Calu3 (cell line): ENCODE measurements around the gene MATN1. TPM values are rescaled to one million over a fixed set of nuclear protein-coding genes. Genes with fewer than 3 reads are reported as not detected.

Source experiments
- BruUV-seq: library from RNA; stranded (reverse); fragments of 400-500 nt; replicated peaks from 2 replicates; lab custom pipeline; 2021; lab: Mats Ljungman, UMichigan
- CTCF ChIA-PET: fragments of 300-600 bp; sonication (Branson Sonifier 250); formaldehyde crosslinking; loops from one replicate; lab custom pipeline; 2022; ENCODE audit warnings: antibody characterized with exemption; lab: Charles Lee
- DNase-seq: peaks from one replicate; pipeline ENCODE4 v3.0.0; 2022
- H3K27ac Mint-ChIP-seq: one replicate; pipeline ENCODE4 v1.8.0; 2022; ENCODE audit warnings: mixed read lengths; ENCODE audit not compliant: unreplicated experiment
- H3K27me3 Mint-ChIP-seq: one replicate; pipeline ENCODE4 v1.8.0; 2022; ENCODE audit warnings: mixed read lengths; ENCODE audit not compliant: unreplicated experiment
- H3K36me3 Mint-ChIP-seq: one replicate; pipeline ENCODE4 v1.8.0; 2022; ENCODE audit warnings: mild to moderate bottlenecking, moderate library complexity, mixed read lengths; ENCODE audit not compliant: insufficient read depth, unreplicated experiment
- H3K4me1 Mint-ChIP-seq: one replicate; pipeline ENCODE4 v1.8.0; 2022; ENCODE audit warnings: mild to moderate bottlenecking, low read depth, mixed read lengths; ENCODE audit not compliant: unreplicated experiment
- H3K4me3 Mint-ChIP-seq: one replicate; pipeline ENCODE4 v1.8.0; 2022; ENCODE audit warnings: mild to moderate bottlenecking, low read depth, moderate library complexity, mixed read lengths; ENCODE audit not compliant: unreplicated experiment
- H3K9me3 Mint-ChIP-seq: one replicate; pipeline ENCODE4 v1.8.0; 2022; ENCODE audit warnings: low read depth, mixed read lengths; ENCODE audit not compliant: unreplicated experiment
- intact Hi-C: fragments of 100-400 bp; cut with micrococcal nuclease; formaldehyde crosslinking; loops from one replicate; pipeline ENCODE4 v1.10.0; 2022; ENCODE audit not compliant: unreplicated experiment
- total RNA-seq: library from RNA; stranded (reverse); gene quantifications from 2 replicates; pipeline ENCODE4 v1.2.3, GENCODE V29; 2022
- TF ChIP-seq, protein P1 (sequence below): fragments of 200-600 bp; IDR thresholded peaks from one replicate; pipeline ENCODE4 v1.8.0; 2022; ENCODE audit warnings: antibody characterized with exemption; ENCODE audit not compliant: unreplicated experiment

Gene MATN1
- total RNA-seq, 1 experiment from 2014 or later = not detected

DNA sequence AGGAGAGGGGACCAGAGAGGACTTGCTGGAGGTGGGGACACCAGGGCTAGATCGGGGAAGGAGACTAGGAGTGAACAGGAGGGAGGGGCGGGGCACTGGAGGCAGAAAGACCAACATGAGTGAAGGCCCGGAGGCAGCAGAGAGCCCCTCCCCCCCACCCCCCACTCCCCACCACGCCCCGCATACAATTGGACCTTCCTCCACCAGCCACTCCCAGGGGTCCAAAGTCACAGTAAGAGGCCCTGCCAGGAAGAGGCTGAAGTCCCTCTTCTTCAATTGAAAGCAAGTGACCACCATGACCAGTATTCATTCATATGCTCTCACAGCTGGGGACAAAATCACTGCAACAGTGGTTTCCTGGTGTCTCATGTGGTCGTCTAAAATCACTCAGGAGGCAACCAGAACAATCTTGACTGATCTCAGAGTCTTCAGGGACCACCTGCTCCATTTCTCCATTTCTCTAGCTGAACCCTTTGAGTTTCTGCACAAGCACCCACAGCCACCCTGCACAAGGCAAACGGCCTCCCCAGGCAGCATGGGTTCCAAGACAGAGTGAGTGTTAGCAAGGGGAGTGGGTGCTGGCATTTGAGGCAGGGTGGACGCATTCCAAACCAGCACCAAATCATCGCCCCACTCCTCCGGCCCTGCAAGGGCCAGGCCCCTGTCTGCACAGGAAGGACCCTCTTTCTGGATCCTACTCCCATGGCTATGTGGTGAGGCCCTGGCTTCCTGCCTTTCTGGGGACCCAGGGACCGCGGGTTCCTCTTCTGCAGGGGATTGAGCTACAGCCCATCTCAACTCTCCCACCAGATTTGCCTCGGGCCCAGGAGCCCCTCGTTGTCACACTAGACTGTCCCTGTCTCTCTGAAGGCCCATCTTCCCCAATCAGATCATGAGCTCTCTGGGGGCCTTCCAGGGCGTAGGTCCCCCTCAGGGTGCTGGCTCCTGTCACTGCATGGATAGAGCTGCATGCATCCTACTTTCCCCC is 17.2 kb upstream of the MATN1 start:
- Mint-ChIP-seq H3K27me3 (no peaks in the 10 kb centered on the region), H3K4me1 (peaks cover 16% of the 10 kb centered on the region), H3K36me3 (no peaks in the 10 kb centered on the region), H3K4me3 (no peak overlapping the region), H3K27ac (no peak overlapping the region), H3K9me3 (peaks cover 5% of the 10 kb centered on the region)
- BruUV-seq = no TSS peak
- TF ChIP-seq, protein P1, sequence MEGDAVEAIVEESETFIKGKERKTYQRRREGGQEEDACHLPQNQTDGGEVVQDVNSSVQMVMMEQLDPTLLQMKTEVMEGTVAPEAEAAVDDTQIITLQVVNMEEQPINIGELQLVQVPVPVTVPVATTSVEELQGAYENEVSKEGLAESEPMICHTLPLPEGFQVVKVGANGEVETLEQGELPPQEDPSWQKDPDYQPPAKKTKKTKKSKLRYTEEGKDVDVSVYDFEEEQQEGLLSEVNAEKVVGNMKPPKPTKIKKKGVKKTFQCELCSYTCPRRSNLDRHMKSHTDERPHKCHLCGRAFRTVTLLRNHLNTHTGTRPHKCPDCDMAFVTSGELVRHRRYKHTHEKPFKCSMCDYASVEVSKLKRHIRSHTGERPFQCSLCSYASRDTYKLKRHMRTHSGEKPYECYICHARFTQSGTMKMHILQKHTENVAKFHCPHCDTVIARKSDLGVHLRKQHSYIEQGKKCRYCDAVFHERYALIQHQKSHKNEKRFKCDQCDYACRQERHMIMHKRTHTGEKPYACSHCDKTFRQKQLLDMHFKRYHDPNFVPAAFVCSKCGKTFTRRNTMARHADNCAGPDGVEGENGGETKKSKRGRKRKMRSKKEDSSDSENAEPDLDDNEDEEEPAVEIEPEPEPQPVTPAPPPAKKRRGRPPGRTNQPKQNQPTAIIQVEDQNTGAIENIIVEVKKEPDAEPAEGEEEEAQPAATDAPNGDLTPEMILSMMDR = no peak
- no peak for DNase-seq
- intact Hi-C loops = no loop called here
- CTCF ChIA-PET = interaction anchor here (0.6 to 1.0 kb wide), 3 partner anchors 39 to 1025 kb away, joined by 3 to 4 read pairs (median 4); no protein-coding TSS in a partner anchor

DNA sequence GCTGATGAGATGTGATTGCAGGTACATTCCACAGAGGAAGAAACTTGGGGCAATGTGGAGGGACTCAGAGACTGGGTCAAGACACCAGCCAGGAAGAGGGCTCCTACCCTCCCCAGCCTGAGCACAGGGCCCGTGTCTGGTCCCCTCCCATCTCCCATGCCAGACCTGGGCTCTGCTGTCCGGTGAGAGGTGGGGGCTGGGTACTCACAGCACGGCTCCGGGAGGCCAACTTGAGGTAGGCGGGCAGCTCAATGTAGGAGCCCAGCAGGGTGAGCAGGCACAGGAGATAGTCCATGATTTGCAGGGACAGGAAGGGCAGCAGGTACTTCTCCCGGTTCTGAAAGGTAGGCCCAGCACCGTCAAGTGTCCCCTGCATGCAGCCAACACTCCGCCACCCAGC is 16.2 kb upstream of the MATN1 start:
- no peak for DNase-seq
- no peak overlapping the region for H3K4me3 Mint-ChIP-seq
- intact Hi-C loops = no loop called here
- TF ChIP-seq, protein P1 = no peak
- no peaks in the 10 kb centered on the region for H3K36me3 Mint-ChIP-seq
- peaks cover 16% of the 10 kb centered on the region for H3K4me1 Mint-ChIP-seq
- CTCF ChIA-PET = no interaction called here
- no TSS peak for BruUV-seq
- H3K27me3 Mint-ChIP-seq = no peaks in the 10 kb centered on the region
- H3K9me3 Mint-ChIP-seq = peaks cover 5% of the 10 kb centered on the region
- H3K27ac Mint-ChIP-seq = no peak overlapping the region

DNA sequence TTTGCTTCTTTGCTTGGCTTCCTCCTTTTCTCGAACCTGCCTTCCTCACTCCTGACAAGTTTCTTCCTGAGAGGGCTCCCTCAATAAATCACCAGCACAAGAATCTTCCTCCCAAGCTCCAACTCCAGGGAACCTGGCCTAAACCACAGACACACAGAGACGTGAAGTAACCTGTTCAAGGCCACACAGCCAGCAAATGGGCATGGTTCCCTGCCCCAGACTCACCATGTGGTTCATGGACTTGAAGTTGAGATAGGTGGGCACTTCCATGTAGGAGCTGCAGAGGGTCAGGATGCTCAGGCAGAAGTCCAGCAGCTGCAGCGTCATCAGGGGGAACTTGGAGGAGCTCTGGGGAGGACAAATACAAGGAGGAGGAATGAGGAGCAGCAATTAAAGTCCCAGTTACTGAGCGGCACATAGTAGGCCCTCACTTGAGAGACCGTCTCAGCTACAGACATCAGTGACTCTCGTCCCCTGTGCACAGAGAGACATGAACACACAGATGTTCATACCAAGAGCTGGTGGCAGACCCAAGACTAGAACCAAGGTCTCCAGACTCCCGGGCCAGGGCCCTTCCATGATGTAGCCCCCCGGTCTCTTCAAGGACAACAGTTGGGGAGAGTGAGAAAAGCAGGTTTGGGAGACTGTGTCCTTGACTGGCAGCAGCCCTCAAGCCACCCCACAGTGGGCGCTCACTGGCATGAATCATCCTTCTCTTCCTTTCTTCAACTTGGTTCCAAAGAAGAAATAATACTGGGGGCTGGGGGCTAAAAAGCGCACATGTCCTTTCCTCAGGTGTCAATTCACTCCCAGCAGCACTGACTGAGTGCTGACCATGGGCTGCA is 15.6 kb upstream of the MATN1 start:
- BruUV-seq = no TSS peak
- Mint-ChIP-seq H3K4me1 (peaks cover 16% of the 10 kb centered on the region), H3K9me3 (peaks cover 5% of the 10 kb centered on the region), H3K27me3 (no peaks in the 10 kb centered on the region), H3K4me3 (no peak overlapping the region), H3K36me3 (no peaks in the 10 kb centered on the region), H3K27ac (no peak overlapping the region)
- DNase-seq = no peak
- CTCF ChIA-PET = no interaction called here
- TF ChIP-seq, protein P1 = no peak
- intact Hi-C loops = no loop called here

DNA sequence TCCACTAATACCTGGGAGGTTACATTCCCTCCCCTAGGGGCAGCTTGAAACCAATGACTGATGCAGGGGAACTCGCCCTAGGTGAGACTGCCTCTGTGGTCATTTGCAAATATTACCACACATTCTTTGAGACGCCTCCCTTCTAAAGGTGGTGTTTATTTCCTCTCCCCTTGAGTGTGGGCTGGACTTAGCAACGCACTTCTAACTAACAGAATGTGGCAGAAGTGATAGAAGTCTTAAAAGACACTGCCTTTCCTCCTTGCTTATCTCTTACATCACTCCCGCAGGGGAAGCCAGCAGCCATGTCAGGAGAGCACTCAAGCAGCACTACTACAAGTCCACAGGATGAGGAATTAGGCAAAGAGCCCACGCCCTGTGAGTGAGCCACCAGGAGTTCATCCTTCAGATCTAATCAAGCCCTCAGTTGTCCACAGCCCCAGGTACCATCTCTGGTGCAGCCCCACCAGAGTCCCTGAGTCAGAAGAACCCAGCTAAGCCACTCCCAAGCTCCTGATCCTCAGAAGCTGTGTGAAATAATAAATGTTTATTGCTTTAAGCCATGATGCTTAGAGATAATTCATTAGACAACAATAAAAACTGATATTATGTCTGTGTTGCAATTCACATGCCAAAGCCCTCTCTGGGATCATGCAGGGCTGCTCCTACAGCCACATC is 14.8 kb upstream of the MATN1 start:
- DNase-seq = no peak

More for the DNA sequence above, 14.8 kb upstream of the MATN1 start:
- Mint-ChIP-seq H3K36me3 (no peaks in the 10 kb centered on the region), H3K4me1 (peaks cover 16% of the 10 kb centered on the region), H3K27me3 (no peaks in the 10 kb centered on the region), H3K4me3 (no peak overlapping the region), H3K9me3 (peaks cover 5% of the 10 kb centered on the region), H3K27ac (no peak overlapping the region)
- CTCF ChIA-PET = no interaction called here
- no TSS peak for BruUV-seq
- intact Hi-C loops = no loop called here
- TF ChIP-seq, protein P1 = no peak
